Epithelial cell of proximal tubule (primary cell): ENCODE measurements around the gene CXCL6. TPM values are rescaled to one million over a fixed set of nuclear protein-coding genes. Genes with fewer than 3 reads are reported as not detected.

Experiments
- DNase-seq: peaks from one replicate; pipeline ENCODE4 v3.0.0-alpha.2; 2011; ENCODE audit warnings: low read depth
- H3K4me3 ChIP-seq: 2 replicates; pipeline ENCODE4 v1.5.1; 2011; ENCODE audit warnings: low read depth, mild to moderate bottlenecking, low read length
- total RNA-seq: library from RNA; depleted of rRNA; stranded (reverse); fragments of >200 nt; gene quantifications from 2 replicates; pipeline ENCODE4 v1.2.3, GENCODE V29; 2015
- TF ChIP-seq, protein P1 (sequence below): conservative IDR thresholded peaks from 2 replicates; pipeline ENCODE4 v1.5.1; 2012; ENCODE audit warnings: low read depth, mild to moderate bottlenecking, low read length

CXCL6 gene
- total RNA-seq, 1 donor from 2014 or later: 17.1 TPM

DNA sequence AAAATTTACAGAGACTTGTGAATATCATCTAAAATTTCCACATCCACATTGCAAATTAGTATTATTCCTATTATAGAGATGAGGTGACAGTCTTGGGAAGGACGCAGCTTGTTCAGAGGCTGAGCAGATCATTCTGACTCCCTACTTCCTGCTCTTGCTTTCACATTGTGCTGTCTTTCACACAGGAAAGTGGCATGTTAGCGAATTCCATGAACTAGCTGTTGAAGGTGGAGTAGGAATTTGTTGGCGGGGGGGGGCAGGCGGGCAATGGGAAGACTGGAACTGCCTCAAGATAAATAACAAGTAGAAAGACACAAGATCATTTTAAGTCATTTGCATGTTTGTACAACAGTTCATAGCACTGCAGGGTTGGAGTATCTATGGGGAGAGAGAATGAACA is 18.9 kb downstream of the CXCL6 start:
- TF ChIP-seq, protein P1, sequence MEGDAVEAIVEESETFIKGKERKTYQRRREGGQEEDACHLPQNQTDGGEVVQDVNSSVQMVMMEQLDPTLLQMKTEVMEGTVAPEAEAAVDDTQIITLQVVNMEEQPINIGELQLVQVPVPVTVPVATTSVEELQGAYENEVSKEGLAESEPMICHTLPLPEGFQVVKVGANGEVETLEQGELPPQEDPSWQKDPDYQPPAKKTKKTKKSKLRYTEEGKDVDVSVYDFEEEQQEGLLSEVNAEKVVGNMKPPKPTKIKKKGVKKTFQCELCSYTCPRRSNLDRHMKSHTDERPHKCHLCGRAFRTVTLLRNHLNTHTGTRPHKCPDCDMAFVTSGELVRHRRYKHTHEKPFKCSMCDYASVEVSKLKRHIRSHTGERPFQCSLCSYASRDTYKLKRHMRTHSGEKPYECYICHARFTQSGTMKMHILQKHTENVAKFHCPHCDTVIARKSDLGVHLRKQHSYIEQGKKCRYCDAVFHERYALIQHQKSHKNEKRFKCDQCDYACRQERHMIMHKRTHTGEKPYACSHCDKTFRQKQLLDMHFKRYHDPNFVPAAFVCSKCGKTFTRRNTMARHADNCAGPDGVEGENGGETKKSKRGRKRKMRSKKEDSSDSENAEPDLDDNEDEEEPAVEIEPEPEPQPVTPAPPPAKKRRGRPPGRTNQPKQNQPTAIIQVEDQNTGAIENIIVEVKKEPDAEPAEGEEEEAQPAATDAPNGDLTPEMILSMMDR: no peak
- no peak for DNase-seq
- no peak overlapping the region for H3K4me3 ChIP-seq

DNA sequence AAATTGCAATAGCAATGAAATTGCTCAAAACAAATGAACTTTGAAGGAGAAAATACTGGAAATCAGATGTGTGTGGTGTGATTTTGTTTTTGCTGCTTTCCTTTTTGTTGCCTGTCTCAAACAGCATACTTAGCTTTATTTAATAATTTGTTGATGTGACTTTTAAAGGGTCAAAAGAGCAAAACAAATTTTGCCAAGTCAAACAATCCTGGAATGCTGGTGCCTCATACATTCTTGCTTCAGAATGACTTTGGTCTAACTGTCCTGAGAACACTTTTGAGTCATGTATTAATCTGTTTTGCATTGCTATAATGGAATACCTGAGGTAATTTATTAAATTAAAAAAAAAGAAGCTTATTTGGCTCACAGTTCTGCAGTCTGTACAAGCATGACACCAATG is 20.0 kb downstream of the CXCL6 start:
- peak; percentile 84 for DNase-seq
- TF ChIP-seq, protein P1: no peak
- H3K4me3 ChIP-seq: no peak overlapping the region

DNA sequence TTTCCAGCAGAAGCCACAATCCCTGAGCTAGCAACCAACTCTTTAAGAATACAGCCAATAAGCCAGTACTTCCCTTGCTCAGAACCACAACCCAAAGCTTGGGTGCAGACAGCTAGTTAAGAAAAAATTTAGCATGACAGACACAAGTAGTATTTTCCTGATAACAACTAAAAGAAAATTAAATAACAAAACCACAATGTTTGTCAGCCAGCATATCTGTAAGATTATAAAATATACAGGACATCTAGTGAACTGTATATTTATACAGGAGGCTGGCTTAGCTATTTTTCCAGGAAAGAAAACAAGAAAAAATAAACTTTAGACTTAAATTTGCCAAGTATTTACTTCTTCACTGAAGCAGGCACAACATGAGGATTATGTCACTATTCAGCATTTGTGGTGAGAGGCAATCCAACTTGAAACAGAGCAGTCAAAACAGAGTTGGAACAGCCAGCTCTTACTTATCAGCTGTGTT is 23.2 kb downstream of the CXCL6 start:
- TF ChIP-seq, protein P1: no peak
- no peak overlapping the region for H3K4me3 ChIP-seq
- no peak for DNase-seq

DNA sequence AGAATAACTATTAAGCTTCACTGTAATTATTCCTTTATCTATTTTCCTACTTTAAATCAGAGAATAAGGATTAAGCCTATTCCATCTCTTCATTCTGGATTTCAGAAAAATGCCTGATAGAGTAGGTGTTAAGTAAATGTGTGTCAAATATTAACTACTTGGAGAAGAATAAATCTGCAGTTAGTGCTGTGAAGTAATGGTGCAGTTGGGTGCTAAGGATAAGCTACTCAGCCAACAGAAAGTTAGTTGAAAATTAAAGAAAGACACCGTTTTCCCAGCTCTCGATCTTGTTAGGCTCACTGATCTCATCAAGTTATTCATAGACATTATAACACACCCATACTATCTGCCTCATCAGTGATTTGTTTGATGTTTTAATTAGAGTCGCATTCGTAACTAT is 23.7 kb downstream of the CXCL6 start:
- TF ChIP-seq, protein P1: no peak
- peak; percentile 72 for DNase-seq

DNA sequence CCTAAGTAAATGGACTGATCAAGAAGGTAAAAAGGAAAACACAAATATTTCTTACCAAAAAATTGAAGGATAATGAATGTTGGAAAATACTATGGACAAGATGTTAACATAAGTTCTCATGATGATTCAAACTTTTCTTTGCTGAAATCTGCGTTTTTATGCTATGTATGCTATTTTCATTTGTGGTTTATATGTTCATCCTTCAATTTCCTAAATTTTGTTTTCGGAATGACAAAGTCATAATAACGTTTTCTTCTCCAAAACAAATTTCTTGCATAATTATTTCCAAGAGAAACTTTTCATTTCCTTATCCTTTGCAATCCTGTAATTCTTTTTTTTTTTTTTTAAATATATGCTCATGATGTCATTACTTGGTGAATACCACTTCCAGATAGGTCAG is 24.4 kb downstream of the CXCL6 start:
- no peak for DNase-seq
- H3K4me3 ChIP-seq: no peak overlapping the region
- TF ChIP-seq, protein P1: no peak

More for the DNA sequence above, 23.7 kb downstream of the CXCL6 start:
- H3K4me3 ChIP-seq: no peak overlapping the region

DNA sequence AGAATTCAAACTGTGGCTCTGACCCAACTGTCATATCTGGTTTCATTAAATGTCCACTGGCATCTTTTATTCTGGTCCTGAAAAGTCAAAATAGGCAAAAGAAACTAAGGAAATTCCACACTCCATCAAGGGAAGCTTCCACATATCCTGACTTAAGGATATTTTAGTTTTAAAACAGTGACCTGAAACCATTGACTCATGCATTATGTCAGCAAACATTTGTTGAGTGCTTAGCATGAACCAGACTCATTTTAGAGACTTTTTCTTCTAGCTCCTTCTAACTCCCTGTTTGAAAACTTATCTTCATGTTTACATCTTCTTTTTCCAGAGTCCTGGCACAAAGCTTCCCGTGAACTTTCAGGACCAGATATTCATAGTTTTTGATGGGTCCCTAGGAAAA is 25.8 kb downstream of the CXCL6 start:
- DNase-seq: no peak
- no peak overlapping the region for H3K4me3 ChIP-seq
- TF ChIP-seq, protein P1: no peak

DNA sequence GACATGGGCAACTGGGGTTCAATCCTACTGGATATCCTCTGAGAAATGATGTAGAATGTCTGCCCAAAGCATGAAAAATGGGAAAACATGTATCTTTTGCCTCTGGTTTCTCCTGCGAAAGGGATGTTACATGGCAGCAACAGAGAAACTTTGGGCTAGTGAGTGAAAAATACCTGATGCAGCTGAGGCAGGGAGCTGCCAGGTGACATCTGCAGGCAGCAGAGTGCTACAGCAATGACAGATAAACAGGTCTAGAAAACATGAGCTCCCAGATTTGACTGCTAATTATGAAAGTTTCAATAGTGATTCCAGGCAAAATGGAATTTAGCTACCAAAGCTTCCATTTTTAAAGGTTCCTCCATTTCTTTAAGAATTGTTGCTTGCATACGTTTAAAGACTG is 27.9 kb downstream of the CXCL6 start:
- DNase-seq: no peak
- no peak overlapping the region for H3K4me3 ChIP-seq
- TF ChIP-seq, protein P1: peak; percentile 81
